CD4-positive, alpha-beta T cell treated with Interleukin-17A for 4 hours (primary cell): Measurements from ENCODE around the gene PSMD2.

Source experiments
- DNase-seq: peaks from one replicate; pipeline ENCODE4 v3.0.0-alpha.2; 2020; ENCODE audit warnings: mixed read lengths

Gene PSMD2

DNA sequence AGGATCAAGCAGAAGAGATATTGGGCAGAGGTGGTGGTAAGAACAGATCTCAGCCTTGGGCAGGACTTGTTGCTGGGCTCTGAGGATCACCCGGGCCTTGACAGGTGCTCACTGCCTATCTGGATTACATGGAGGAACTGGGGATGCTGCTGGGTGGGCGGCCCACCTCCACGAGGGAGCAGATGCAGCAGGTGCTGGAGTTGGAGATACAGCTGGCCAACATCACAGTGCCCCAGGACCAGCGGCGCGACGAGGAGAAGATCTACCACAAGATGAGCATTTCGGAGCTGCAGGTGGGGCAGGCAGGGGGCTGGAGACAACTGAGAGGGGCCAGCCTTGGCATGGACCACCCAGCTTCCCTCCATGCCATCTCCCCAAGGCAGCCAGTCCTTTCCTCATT lies 15.4 kb upstream of the PSMD2 start:
- DNase-seq = no peak

DNA sequence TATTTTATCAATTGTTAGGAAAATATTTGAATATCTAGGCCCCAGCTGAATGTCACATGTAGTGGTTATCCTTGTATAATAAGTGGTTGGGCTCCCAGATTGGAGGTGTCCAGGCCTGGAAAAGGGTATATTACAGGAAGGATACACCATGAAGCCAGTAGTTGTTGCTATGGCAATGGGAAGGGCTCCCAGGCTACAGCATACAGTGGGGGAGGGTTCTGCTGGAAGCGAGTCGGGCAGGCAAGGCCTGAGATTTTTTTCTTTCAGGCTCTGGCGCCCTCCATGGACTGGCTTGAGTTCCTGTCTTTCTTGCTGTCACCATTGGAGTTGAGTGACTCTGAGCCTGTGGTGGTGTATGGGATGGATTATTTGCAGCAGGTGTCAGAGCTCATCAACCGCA lies 14.3 kb upstream of the PSMD2 start:
- peak; percentile 32 for DNase-seq

DNA sequence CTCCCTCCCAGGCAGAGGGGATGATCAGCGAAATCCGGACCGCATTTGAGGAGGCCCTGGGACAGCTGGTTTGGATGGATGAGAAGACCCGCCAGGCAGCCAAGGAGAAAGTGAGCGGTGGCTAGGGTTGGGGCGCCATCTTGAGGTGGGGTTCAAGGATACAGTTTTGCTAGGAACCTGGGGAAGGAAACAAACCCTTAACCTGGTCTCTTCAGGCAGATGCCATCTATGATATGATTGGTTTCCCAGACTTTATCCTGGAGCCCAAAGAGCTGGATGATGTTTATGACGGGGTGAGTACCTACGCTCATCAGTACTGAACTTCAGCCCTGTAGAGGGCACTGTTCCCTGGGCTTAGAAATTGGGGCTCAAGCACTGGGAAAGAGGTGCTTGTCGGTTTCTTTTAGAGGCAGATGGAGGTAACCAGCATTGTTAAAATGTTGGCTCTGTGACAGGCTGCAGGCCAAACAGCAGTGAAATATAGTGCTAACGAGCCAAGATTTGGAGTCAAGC lies 9.6 kb upstream of the PSMD2 start:
- DNase-seq = peak; percentile 70

DNA sequence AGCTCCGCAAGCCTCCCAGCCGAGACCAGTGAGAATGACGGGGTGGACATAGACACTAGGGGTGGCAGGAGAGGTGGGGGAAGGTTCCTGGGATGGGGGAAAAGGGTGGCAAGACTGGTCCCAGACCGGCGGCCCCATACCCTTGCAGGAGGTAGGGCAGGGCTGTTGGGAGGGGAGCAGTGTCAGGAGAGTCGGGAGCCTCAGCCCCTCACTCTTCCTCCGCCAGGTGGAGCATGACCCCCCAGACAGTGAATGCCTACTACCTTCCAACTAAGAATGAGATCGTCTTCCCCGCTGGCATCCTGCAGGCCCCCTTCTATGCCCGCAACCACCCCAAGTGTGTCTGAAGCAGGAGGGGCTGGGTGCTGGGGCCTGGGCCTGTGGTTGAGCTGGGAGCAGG lies 8.7 kb upstream of the PSMD2 start:
- no peak for DNase-seq

DNA sequence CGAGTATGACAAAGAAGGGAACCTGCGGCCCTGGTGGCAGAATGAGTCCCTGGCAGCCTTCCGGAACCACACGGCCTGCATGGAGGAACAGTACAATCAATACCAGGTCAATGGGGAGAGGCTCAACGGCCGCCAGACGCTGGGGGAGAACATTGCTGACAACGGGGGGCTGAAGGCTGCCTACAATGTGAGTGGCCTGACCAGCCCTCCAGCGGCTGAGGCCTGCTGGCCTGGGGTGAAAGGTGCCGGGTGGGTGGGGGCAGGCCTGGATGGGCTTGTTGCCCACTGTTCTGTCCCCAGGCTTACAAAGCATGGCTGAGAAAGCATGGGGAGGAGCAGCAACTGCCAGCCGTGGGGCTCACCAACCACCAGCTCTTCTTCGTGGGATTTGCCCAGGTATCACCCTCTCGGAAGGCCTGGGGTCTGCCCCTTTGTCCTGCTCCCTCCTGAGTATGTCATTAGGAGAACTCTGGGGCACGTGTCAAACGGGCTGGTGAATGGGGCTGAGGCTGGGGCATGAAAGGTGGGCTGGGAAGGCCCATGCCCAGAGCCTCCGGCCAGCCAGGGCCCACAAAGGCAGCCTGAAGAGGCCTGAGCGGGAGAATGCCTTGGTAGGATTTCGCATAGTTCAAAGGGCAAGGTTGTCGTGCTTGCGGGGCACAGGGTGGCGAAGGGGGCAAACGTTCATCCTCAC lies 7.8 kb upstream of the PSMD2 start:
- no peak for DNase-seq

DNA sequence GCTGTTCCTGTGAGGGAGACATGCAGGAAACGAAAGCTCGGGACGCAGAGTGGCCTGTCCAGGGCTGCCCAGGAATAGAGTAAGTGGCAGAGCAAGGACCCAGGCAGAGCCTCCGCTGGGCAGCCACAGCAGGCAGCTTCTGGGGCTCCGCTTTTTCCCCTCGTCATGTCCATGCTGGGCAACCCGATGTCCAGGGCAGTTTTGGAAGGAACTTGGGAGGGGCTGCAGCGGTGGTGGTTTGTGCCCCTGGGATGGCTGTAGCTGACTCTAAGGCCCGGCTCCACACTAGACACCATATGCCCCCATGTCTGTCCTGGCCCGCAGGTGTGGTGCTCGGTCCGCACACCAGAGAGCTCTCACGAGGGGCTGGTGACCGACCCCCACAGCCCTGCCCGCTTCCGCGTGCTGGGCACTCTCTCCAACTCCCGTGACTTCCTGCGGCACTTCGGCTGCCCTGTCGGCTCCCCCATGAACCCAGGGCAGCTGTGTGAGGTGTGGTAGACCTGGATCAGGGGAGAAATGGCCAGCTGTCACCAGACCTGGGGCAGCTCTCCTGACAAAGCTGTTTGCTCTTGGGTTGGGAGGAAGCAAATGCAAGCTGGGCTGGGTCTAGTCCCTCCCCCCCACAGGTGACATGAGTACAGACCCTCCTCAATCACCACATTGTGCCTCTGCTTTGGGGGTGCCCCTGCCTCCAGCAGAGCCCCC lies 7.1 kb upstream of the PSMD2 start:
- no peak for DNase-seq

DNA sequence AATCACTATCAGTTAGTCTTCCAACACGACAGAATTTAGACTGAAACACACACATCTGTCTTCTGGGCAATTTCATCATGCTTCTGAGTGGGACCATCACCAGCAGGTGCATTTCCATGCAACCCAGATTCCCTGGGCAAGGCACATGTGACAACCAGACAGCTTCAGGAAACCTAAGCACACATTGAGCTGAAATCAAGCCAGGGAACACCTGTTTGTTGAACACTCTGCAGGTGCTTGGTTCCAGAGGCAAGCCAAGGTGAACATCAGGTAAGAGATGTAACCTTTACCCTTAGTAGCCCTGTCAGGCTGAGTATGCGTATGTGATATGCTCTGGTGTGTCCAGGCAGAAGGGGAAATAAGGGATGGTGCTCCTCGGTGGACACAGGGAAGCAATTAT lies 3.3 kb upstream of the PSMD2 start:
- no peak for DNase-seq

DNA sequence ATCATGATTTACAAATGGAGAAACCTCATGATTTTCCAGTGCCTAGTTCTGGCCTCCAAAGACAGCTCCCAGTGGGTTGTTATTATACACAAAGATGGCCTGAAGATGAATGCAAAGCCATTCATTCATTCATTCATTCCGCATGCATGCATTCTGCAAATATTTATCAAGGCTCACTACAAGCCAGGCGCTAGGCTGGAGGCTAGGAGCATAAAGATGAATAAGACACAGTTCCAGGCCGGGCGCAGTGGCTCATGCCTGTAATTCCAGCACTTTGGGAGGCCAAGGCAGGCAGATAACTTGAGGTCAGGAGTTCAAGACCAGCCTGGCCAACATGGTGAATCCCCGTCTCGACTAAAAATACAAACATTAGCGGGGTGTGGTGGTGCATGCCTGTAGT lies 2.4 kb upstream of the PSMD2 start:
- DNase-seq = no peak

DNA sequence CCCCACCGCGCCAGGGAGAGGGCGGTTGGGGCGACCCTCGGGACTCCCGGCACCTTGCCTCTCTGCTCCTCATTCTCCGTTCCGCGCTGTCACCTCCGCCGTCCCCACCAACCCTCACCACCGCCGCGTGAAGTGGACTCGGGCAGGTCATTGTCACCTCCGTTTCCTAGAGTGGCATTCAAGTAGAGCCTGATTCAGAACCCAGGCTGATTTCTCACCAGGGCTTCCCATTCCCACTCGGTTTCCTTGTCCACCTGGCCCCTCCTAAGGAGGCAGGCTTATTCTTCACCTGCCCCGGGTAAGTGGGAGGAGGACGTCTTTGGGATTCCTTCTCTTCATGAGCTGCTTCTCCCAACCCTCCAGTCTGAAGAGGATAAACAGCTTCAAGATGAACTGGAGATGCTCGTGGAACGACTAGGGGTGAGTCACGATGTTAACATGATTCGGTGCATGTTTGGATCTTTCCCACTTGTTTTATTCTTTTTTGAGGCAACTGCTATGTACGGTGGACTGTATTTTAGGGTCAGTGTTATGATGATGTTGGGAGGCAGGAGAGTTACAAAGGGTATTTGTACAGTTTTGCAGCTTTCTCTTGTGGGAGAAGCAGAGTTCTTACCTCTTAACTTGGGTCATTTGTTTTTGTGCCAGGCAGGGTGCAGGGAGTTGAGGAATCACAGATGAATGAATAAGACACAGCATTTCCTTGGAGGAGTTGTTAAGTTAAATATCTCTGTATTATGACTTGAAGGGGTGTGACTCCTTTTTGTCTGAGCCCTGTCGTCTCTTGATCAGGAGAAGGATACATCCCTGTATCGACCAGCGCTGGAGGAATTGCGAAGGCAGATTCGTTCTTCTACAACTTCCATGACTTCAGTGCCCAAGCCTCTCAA lies 692 bp downstream of the PSMD2 start:
- DNase-seq = no peak

DNA sequence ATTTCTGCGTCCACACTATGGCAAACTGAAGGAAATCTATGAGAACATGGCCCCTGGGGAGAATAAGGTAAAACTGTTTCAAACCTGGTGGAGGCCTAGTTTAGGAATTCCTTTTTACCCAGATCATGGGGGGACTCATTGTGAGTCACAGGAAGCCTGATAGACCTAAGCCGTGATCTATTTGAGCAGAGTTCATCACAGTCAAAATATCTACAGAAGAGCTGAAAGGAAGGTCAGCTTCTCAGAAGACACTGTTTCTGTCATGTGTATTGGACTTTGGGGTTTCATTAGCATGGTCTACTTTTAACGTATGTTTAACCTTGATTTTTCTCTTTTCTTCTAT lies 1.3 kb downstream of the PSMD2 start:
- DNase-seq = no peak

DNA sequence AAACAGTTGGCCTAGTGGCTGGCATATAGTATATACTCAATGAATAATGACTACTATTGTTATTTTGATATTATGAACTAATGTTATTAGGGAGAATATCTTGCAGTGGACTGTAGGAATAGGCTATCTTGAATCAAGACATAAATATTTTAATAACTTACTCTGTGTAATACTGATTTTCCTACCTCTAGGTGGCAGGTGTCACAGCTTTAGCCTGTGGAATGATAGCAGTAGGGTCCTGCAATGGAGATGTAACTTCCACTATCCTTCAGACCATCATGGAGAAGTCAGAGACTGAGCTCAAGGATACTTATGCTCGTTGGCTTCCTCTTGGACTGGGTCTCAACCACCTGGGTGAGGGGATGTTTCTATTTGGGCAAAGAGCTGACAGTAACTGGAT lies 6.5 kb downstream of the PSMD2 start:
- DNase-seq = no peak

DNA sequence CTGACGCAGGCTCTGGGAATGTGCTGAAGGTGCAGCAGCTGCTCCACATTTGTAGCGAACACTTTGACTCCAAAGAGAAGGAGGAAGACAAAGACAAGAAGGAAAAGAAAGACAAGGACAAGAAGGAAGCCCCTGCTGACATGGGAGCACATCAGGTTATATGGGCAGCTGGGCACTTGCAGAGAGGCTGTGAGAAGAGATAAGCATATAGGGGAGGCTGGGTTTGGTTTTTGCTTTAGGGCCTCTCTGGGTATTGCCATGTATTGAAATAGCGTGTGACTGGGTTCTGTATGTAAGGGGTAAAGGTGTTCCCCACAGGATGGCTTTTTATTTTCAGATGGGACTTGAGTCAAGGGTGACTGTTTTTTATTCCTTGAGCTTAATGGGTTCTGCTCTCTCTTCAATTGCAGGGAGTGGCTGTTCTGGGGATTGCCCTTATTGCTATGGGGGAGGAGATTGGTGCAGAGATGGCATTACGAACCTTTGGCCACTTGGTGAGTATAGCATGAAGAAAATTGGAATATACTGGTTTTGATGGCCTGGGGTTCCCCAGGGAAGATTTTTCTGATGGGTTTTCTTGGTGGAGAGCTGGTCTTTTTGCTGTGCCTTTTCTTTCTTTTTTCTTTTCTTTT lies 7.4 kb downstream of the PSMD2 start:
- DNase-seq = no peak

DNA sequence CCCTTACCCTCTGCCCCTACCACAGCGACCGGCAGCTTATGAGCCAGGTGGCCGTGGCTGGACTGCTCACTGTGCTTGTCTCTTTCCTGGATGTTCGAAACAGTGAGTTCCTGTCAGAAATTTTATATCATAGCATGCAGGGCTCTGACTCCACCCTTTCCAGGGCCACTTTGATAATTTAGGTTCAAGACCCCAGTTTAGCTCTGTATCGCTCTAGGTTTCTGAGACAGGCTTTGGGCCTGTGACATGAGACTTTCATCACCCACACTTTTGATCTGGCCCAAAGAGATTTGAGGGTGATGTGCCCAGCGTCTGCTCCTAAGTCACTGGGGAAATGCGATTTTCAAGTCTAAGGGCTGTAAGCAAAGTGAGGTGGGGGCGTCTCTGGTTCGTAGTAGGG lies 8.9 kb downstream of the PSMD2 start:
- DNase-seq = no peak

DNA sequence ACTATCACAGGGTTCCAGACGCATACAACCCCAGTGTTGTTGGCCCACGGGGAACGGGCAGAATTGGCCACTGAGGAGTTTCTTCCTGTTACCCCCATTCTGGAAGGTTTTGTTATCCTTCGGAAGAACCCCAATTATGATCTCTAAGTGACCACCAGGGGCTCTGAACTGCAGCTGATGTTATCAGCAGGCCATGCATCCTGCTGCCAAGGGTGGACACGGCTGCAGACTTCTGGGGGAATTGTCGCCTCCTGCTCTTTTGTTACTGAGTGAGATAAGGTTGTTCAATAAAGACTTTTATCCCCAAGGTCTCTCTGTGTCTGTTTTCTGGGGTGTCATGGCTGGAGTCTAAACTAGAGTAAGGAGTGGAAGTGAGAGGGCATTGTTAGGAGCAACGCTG lies 9.7 kb downstream of the PSMD2 start:
- no peak for DNase-seq

DNA sequence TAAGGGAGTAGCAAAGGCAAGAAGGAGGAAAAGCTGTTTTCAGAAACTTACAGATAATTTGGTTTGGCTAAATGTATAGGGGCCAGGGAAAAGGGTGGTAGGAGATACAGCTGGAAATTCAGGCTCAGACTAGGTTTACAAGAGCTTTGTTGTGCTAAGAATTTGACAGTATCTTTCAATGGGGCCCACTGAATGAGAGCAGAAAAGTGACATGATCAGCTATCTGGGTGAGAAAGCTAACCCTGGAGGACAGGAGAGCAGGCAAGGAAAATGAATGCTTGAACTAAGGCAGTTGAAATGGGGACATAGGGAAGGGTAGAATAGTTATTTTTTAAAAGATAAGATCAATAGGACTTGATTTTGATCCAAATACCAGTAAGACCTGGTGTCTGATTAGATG lies 12.6 kb downstream of the PSMD2 start:
- DNase-seq = no peak

DNA sequence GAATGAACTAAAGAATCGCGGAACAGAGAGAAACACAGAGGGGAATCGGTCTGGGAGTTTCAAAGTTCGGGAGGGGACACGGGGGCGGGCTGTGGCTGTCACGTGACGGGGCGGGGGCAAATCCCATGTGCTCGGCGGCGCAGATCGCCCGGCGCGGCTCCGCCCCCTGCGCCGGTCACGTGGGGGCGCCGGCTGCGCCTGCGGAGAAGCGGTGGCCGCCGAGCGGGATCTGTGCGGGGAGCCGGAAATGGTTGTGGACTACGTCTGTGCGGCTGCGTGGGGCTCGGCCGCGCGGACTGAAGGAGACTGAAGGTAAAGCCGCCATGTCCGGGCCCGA lies 15.3 kb downstream of the PSMD2 start, which contains the start of gene EIF4G1:
EIF4G1 (plus strand) TSS at position 244 of the 337 bp plus-strand sequence. CDS start 1,191 bp downstream, outside the sequence.
- peak; percentile 96 for DNase-seq

DNA sequence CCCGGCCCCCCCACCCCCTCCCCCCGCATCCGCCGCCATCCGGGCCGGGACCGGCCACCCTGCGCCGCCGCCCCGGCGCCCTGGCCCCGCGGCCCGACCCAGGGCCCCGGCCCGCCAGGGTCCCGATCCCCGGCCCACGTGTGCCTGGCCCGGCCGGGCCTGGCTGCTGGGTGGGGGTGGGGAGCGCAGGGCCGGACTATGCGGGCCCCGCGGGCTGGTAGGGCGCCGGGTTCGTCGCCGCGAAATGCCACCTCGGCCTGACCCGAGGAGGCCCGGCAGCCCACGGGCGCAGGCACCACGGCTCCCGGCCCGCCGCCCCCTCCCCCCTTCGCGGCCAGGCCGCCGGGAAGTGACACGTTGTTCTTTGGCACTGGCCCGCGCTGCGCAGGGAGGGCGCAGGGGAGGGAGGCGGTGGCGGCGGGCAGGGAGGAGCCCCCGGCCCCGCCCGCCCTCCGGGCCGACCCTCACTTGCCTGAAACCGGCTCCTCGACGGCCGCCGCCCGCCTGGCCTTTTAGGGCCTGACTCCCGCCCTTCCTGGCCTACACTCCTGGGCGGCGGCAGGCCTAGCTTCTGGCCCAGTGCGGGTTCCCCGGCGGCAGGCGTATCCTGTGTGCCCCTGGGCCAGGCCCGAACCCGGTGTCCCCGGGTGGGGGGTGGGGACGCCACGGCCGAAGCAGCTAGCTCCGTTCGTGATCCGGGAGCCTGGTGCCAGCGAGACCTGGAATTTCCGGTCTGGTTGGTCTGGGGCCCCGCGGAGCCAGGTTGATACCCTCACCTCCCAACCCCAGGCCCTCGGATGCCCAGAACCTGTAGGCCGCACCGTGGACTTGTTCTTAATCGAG lies 15.9 kb downstream of the PSMD2 start:
- DNase-seq = peak; percentile 75

DNA sequence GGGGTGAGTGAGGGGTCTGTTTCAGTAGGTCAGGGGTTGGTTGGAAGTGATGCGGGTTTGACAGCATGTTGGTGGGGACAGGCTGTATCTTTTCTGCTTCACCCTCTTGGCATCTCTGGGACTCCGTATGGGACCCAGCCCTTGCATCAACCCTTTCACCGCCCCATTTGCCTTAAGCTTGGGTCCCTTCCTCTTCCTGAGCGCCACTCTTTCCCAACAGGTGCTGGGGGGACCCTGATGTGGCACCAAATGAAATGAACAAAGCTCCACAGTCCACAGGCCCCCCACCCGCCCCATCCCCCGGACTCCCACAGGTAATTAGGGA lies 16.5 kb downstream of the PSMD2 start:
- DNase-seq = no peak

DNA sequence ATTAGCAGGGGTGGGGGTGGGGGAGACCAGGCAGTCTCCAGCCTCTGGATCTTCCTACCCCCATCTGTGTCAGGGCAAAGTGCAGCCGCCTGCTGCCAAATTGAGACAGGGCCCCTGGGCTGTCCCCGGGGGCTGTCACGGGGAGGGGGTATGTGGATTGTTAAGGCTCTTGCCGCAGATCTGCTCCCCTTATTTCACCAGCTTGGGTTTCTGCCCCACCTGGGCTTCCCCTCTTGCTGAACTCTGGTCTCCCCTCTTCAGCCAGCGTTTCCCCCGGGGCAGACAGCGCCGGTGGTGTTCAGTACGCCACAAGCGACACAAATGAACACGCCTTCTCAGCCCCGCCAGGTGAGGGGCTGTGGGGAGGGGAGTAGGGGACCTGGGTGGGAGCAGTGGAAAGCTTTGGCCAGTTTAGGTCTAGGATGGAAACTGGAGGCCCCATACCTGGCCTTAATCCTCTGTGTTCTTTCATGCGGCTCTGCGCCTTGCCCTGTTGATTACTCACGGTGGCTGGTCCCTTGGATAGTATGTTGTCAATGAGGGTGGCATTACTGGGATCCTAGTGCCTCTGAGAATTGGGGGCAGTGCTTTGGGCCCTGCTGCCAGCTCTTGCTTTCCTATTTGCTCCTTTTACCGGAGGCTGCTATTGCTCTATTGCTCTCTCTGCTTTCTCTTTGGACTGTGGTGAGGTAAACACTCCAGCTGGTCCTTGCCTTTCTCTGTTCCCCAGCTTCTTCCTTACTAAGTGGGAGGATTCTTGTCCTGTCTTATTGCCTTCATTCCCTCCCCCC lies 17.0 kb downstream of the PSMD2 start:
- DNase-seq = no peak

DNA sequence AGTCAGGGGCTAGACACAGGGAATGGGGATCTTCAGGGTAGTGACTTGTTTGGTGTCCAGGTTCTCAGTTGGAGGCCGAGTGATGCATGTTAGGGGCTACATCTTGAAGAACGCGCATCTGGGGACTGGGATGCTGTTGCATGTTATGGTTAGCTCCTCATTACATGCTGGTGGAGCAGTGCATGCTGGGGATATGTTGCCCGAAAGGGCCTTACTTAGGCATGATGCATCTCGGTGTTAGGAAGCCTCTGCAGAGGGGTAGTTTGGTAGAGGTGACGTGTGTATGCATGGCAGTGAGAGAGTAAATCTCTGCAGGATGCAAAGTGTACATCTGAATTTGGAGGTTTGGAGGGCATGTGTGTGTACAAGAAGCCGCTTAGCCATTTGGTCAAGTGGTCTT lies 17.8 kb downstream of the PSMD2 start:
- no peak for DNase-seq

DNA sequence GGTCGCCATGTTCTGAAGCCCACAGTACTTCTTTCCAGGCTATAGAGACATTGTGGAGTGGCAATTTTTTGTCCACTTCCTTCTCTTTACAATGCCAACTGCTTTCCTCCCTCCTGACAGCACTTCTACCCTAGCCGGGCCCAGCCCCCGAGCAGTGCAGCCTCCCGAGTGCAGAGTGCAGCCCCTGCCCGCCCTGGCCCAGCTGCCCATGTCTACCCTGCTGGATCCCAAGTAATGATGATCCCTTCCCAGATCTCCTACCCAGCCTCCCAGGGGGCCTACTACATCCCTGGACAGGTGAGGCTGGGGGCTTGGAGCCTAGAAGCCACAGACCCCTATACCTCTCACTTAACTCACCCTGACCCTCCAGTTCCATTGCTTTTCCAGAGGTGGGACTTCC lies 18.2 kb downstream of the PSMD2 start:
- no peak for DNase-seq

DNA sequence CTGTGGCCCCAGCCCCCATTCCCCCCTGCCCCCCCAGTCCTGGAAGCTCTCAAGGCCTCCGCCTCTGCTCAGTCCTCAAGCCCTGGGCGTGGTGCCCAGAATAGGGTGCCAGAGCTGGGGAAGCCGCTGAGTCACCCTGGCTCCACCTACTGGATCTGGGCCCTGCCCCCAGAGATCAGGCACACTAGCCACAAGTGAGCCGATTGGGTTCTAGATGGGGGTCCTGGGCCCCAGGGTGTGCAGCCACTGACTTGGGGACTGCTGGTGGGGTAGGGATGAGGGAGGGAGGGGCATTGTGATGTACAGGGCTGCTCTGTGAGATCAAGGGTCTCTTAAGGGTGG lies 21.0 kb downstream of the PSMD2 start:
- peak; percentile 63 for DNase-seq
